ENCODE measurements around the gene AP3D1. TPM values are rescaled to one million over a fixed set of nuclear protein-coding genes. Genes with fewer than 3 reads are reported as not detected.

Gene AP3D1
- total and polyA plus RNA-seq, 4 donors, result 21.7 to 79.8 (median 59.6) TPM

DNA sequence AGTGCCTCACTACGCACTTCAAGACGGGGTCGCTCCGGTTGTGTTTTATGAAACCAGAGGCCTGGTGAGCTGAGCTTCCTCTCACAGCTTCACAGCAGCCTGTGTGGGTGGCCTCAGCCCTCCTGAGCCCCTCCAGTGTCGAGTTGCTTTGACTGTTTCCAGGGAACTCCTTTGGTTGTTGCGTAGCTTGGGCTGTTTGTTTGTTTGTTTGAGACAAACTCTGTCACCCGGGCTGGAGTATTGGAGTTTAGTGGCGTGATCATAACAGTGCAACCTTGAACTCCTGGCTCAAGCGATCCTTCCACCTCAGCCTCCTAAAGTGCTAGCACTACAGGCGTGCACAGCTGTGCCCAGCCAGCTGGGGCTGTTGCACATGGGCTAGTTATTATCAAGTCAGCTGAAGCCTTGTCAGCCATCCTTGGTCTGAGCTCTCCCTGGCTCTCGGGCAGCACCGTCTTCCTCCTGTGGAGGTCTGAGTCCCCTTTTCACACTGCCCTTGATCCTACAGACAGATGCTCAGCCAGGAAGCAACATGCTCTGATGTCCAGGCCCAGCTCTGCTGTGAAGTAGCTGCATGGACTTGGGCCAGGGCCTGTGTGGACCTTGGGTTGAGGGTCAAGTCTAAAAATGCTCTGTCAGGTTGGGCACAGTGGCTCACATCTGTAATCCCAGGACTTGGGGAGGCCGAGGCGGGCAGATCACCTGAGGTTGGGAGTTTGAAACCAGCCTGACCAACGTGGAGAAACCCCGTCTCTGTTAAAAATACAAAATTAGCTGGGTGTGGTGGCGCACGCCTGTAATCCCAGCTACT is 22.6 kb upstream of the AP3D1 start:
- Histone ChIP-seq H3K9ac (ENCODE audit: low read depth in 1 of 2, low read length in 2 of 2) (no peak overlapping the region), H3K27ac (ENCODE audit: low read depth in 1 of 2, low read length in 2 of 2) (peak overlapping the region; percentile 64 to 82), H3K4me1 (ENCODE audit: control insufficient read depth in 4 of 4, insufficient read depth in 4 of 4, low read length in 3 of 4) (peaks cover 8 to 42% (median 30%) of the 10 kb centered on the region in 4 donors)

DNA sequence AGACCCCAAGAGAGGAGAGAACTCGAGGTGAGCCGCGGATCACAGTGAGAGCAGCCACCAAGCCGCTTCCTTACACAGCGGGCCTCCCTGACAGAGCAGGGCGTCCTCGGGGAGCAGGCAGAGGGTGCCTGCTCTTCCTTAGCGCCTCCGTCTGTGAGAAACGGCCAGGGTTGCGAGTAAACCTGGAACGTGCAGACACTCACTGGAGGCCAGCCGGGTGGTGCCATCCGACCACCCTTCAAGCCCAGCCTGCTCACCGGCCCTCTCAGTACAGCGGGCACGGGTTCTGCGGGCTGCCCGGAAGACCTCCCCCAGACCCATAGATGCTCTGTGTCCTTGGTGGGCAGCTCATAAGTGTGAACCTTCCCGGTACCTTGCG is 22.0 kb upstream of the AP3D1 start:
- H3K4me3 ChIP-seq (ENCODE audit: low read depth in 1 of 3, low read length in 3 of 3), result no peak overlapping the region
- TF ChIP-seq GABPA (IDR thresholded peaks at IDR 0.05 in 1 of 2, conservative IDR thresholded peaks at IDR 0.05 in 1 of 2) (no peak), FOXA2 (IDR thresholded peaks at IDR 0.05) (no peak), ZBTB33 (IDR thresholded peaks at IDR 0.05) (no peak), NR2F2 (IDR thresholded peaks at IDR 0.05) (no peak)
- TF ChIP-seq, protein P1, sequence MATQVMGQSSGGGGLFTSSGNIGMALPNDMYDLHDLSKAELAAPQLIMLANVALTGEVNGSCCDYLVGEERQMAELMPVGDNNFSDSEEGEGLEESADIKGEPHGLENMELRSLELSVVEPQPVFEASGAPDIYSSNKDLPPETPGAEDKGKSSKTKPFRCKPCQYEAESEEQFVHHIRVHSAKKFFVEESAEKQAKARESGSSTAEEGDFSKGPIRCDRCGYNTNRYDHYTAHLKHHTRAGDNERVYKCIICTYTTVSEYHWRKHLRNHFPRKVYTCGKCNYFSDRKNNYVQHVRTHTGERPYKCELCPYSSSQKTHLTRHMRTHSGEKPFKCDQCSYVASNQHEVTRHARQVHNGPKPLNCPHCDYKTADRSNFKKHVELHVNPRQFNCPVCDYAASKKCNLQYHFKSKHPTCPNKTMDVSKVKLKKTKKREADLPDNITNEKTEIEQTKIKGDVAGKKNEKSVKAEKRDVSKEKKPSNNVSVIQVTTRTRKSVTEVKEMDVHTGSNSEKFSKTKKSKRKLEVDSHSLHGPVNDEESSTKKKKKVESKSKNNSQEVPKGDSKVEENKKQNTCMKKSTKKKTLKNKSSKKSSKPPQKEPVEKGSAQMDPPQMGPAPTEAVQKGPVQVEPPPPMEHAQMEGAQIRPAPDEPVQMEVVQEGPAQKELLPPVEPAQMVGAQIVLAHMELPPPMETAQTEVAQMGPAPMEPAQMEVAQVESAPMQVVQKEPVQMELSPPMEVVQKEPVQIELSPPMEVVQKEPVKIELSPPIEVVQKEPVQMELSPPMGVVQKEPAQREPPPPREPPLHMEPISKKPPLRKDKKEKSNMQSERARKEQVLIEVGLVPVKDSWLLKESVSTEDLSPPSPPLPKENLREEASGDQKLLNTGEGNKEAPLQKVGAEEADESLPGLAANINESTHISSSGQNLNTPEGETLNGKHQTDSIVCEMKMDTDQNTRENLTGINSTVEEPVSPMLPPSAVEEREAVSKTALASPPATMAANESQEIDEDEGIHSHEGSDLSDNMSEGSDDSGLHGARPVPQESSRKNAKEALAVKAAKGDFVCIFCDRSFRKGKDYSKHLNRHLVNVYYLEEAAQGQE (IDR thresholded peaks at IDR 0.05), result no peak
- no peaks in the 10 kb centered on the region for H3K9me3 ChIP-seq (ENCODE audit: control insufficient read depth in 4 of 4, low read length in 3 of 4)
- no peaks in the 10 kb centered on the region for H3K27me3 ChIP-seq (ENCODE audit: control insufficient read depth in 4 of 4, insufficient read depth in 4 of 4, low read length in 3 of 4)
- no peak overlapping the region for H3K9ac ChIP-seq (ENCODE audit: low read depth in 1 of 2, low read length in 2 of 2)
- DNase-seq (ENCODE audit: low spot score), result no peak
- H3K4me1 ChIP-seq (ENCODE audit: control insufficient read depth in 4 of 4, insufficient read depth in 4 of 4, low read length in 3 of 4), result peaks cover 12 to 46% (median 32%) of the 10 kb centered on the region in 4 donors
- peak overlapping the region; percentile 42 to 82 for H3K27ac ChIP-seq (ENCODE audit: low read depth in 1 of 2, low read length in 2 of 2)
- H3K36me3 ChIP-seq (ENCODE audit: control insufficient read depth in 4 of 4, insufficient read depth in 3 of 4, low read depth in 1 of 4, low read length in 3 of 4), result peaks cover 0 to 3% (median 0%) of the 10 kb centered on the region in 4 donors
- 95% methylated on average over 21 of the region's 21 CpGs for WGBS

More for the DNA sequence above, 22.6 kb upstream of the AP3D1 start:
- H3K27me3 ChIP-seq (ENCODE audit: control insufficient read depth in 4 of 4, insufficient read depth in 4 of 4, low read length in 3 of 4), result no peaks in the 10 kb centered on the region
- no peak overlapping the region for H3K4me3 ChIP-seq (ENCODE audit: low read depth in 1 of 3, low read length in 3 of 3)
- DNase-seq (ENCODE audit: low spot score), result no peak
- no peaks in the 10 kb centered on the region for H3K9me3 ChIP-seq (ENCODE audit: control insufficient read depth in 4 of 4, low read length in 3 of 4)
- no peak for TF ChIP-seq CTCF (IDR thresholded peaks at IDR 0.05; ENCODE audit: low read depth, low read length, missing input control)
- TF ChIP-seq FOXA2 (IDR thresholded peaks at IDR 0.05), result no peak
- peak; percentile 94 for TF ChIP-seq HNF4G (IDR thresholded peaks at IDR 0.05)
- peak; percentile 50 to 70 for TF ChIP-seq RXRA (IDR thresholded peaks at IDR 0.05)
- TF ChIP-seq SP1 (IDR thresholded peaks at IDR 0.05), result peak; percentile 62
- peak; percentile 94 to 99 for TF ChIP-seq HNF4A (conservative IDR thresholded peaks at IDR 0.05)
- no peak for TF ChIP-seq MAX (IDR thresholded peaks at IDR 0.05)
- TF ChIP-seq YY1 (IDR thresholded peaks at IDR 0.05), result no peak
- TF ChIP-seq TAF1 (conservative IDR thresholded peaks at IDR 0.05), result no peak
- no peak for TF ChIP-seq NR2F2 (IDR thresholded peaks at IDR 0.05)
- peak in 1 of 2 donors; percentile 46 for TF ChIP-seq RAD21 (IDR thresholded peaks at IDR 0.05)
- TF ChIP-seq GABPA (IDR thresholded peaks at IDR 0.05 in 1 of 2, conservative IDR thresholded peaks at IDR 0.05 in 1 of 2), result no peak
- TF ChIP-seq ATF3 (IDR thresholded peaks at IDR 0.05), result no peak
- 72% methylated on average over 18 of the region's 18 CpGs for WGBS
- H3K36me3 ChIP-seq (ENCODE audit: control insufficient read depth in 4 of 4, insufficient read depth in 3 of 4, low read depth in 1 of 4, low read length in 3 of 4), result peaks cover 0 to 3% (median 0%) of the 10 kb centered on the region in 4 donors
